Fibroblast of skin of abdomen (primary cell): ENCODE results near the gene RGS9.

Source experiments
- DNase-seq: peaks from one replicate; pipeline ENCODE4 v3.0.0-alpha.2; 2013

RGS9 gene

GRCh38 chr17:65219124-65219523, 82.0 kb downstream of the RGS9 start:
- no peak for DNase-seq

GRCh38 chr17:65219707-65220106, 82.5 kb downstream of the RGS9 start:
- DNase-seq = no peak

DNA sequence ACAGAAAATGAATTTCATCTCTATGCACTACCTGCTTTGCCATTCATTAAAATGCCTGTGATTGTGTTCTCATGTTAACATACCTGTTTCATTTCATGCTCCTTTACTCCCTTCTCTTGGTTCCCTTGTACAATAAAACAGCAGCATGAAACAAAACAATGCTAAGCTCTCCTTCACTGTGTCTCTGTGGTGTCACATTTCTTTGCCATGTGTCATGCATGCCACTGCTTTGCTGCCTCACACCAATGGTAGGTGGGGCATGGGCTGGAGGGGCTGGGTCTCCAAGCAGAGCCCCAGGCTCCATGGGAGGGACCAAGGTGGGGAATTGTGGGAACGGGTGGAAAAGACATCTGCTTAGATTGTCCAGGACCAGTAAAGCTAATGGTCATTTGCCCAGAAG, 83.6 kb downstream of the RGS9 start:
- peak; percentile 57 for DNase-seq

DNA sequence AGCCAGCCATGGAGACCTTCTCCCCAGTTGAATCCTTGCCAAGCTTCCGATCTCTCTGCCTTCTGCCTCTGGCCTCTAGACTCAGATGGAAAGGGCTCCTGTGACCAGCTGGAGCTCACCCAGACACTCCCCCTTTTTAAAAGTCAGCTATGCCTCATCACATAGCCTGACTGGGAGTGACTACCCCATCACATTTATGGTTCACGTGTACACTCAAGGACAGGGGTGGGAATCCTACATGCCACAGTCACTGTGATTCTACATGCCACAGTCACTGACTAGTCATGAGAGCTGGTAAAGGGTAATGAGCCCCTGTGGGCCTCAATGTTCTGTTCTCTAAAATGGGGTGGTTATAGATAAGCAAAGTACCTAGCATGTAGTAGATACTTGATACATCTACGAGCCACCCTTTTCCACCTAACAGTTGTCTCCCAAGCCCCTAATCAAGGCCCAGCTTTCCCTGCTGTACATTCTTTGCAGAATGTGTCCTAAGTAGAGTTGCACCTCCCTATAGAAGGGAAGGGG, 85.1 kb downstream of the RGS9 start:
- DNase-seq = peak; percentile 39

GRCh38 chr17:65225061-65225460, 87.9 kb downstream of the RGS9 start:
- no peak for DNase-seq

DNA sequence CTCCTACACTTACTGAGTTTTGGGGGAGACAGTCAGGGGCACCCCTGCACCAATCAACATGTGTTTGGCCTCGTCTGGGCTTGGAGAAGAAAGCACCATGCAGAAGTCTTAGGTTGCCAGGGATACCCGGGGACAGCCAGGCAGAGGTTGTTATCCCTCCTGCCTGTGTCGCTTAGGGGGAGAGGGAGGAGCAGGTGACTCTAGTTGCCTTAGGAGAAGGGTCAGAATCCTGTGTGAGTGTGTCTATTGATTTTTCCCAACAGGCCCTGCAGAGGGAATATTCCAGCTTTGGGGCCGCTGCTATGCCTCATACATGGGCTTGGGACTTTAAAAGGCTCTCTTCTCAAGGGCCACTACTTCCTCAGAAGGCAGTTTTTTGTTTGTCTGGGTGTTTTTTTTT, 89.1 kb downstream of the RGS9 start:
- no peak for DNase-seq

DNA sequence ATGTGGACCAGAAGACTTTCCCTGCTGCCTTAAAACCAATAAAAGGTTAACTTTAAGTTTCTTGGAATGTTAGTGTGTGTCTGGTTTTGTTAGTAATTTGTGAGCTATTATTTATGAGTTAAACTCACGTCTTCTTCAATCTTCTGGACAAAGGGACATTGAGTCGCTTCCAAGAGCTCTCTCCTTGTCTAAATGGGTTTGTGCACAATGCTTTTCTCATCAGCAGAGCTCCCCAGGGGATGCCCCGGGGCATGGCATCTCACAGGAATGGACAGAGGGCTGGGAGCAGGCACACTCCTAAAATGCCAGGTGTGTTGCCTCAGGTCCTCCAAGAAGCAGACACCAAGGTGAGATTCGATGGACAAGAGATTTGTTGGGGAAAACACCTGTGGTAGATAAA, 90.5 kb downstream of the RGS9 start:
- DNase-seq = no peak

- no peak for DNase-seq
These were observed 91.1 kb downstream of the RGS9 start for GRCh38 chr17:65228287-65228686.

DNA sequence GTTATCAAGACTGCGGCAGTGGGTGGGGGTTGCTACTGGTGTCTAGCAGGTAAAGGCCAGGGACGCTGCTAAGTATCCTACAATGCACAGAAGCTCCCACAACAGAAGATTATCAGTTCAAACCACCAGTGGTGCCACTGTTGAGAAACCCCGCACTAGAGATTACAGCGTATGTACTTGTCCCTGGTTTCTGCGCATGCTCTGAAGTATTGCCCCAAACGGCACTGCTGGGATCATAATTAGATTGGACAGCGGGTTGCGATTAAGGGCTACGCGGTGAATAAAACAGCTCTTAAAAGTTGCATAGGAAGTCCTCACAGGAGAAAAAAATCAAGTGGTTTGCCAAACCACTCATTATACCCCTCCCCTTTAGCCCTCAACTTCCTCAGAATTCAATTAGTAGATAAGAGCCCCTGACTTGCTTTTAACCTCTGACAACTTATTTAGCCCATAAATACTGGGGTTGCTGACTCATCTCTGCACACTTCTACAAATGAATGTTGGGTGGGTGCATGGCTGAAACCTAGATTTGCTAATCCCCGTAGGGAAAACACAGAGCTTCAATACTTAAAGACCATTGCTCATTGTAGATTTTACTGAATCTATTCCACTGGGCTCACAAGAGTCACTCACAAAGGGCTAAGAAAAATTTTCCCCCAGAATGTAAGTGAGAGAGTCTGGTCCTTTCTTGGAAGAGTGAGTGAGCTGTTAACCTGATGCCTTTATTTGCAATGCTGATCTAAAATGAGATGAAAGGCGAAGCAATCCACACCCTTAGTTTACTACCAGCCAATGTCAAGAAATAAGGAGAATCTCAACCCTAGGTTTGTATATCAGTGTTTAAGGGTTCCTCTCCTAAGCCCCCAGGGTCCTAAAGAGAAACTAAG, 91.8 kb downstream of the RGS9 start:
- DNase-seq = peak; percentile 68

GRCh38 chr17:65229621-65229995, 92.4 kb downstream of the RGS9 start:
- DNase-seq = no peak

GRCh38 chr17:65230040-65230439, 92.9 kb downstream of the RGS9 start:
- no peak for DNase-seq

- DNase-seq = no peak
These were observed 93.9 kb downstream of the RGS9 start for GRCh38 chr17:65231086-65231485.

DNA sequence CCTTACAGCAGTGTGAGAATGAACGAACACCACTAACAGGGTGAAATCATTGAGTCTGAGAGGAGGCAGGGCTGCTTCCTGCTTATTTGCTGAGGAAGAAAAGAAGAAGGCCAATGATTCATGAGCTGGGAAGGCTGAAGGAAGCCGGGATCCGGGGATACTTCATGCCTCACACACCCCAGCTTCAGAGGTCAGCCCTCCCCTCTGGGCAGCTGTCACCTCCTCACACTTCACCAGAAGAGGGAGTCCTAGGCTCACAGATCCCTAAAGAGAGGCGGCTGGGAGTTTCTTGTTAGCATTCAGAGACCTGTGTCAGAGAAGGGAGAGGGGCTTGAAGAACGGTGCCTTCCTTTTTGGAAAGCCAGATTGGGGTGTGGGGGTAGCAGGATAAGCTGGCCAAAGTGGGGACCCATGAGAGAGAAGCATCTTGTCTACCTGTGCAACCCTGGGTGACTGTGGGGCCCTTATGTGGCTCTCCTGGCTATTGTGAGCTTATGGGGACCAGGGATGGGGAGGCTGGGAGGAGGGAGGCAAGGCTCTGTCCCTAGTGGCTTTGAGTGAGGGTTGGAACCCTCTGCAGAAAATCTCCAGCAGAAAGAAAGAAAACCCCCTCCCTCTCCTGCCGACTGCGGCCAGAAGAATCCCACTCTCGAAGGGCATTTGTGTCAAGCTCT, 94.6 kb downstream of the RGS9 start:
- peak; percentile 88 for DNase-seq

GRCh38 chr17:65235284-65235683, 98.1 kb downstream of the RGS9 start:
- no peak for DNase-seq

DNA sequence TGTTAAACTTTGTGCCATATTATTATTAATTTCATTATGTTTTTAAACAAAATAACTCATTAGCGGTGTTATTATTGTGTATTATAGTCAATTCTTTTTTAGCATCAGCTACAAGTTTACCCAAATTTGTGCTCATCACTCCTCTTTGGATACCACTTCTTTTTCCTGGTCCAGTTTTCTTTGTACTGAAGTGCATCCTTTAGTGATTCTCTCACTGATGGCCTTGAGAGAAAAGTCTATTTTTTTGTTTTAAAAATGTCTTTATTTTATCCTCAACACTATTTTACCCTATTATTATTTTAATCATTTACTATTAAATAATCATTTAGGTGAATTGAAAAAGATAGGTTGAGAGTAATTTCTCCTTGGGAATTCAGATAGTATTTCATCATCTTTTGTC, 99.2 kb downstream of the RGS9 start:
- no peak for DNase-seq

- peak; percentile 44 for DNase-seq
These were observed 106.9 kb downstream of the RGS9 start for GRCh38 chr17:65243838-65244625.

GRCh38 chr17:65246252-65246651, 109.1 kb downstream of the RGS9 start:
- DNase-seq = no peak

DNA sequence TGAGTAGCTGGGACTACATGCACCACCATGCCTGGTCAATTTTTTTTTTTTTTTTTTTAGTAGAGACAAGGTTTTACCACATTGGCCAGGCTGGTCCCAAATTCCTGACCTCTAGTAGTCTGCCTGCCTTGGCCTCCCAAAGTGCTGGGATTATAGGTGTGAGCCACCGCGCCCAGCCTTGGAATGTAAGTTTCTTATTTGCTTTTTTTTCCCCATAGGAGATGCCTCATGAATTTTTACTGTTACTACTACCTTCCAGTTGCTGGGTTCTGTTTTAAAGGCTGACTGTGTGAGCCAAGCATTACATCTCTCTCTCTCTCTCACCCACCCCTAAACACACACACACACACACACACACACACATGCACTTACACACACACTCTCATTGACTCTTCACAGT, 112.6 kb downstream of the RGS9 start:
- no peak for DNase-seq

- no peak for DNase-seq
These were observed 117.0 kb downstream of the RGS9 start for GRCh38 chr17:65254166-65254565.

DNA sequence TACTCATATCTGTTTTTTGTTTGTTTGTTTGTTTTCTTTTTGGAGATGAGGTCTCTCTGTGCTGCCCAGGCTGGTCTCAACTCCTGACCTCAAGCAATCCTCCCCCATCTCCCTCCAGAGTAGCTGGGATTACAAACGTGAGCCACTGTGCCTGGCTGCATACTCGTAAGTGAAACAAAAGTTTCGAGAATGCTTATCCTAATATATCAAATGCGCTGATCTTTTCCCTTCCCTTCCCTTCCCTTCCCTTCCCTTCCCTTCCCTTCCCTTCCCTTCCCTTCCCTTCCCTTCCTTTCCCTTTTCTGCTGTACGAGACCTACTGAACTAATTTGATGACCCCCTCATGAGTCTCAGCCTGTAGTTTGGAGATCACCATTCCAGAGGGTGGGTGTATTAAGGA, 122.1 kb downstream of the RGS9 start:
- DNase-seq = no peak

GRCh38 chr17:65259696-65260485, 122.7 kb downstream of the RGS9 start:
- no peak for DNase-seq

- no peak for DNase-seq
These were observed 123.5 kb downstream of the RGS9 start for GRCh38 chr17:65260626-65261025.
